ENCODE results near the gene FARSA.

The FARSA gene

DNA sequence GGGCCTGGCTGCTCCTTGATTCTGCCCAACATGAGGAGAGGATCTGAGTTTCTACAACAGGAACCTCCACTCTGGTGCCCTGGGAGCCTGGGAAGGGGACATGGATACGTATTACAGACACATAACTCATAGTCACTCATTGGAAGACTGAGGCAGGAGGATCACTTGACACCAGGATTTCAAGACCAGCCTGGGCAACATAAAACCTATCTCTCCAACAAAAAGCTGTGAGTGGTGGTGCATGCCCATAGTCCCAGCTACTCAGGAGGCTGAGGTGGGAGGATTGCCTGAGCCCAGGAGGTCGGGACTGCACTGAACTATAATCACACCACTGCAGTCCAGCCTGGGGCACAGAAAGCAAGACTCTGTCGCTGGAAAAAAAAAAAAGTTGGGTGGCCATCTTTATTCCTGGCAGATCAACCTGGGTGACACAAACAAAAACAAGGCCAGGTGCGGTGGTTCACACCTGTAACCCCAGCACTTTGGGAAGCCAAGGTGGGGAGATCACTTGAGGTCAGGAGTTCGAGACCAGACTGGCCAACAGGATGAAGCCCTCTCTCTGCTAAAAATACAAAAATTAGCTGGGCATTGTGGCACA lies 45.4 kb downstream of the FARSA start:
- no peak for DNase-seq

DNA sequence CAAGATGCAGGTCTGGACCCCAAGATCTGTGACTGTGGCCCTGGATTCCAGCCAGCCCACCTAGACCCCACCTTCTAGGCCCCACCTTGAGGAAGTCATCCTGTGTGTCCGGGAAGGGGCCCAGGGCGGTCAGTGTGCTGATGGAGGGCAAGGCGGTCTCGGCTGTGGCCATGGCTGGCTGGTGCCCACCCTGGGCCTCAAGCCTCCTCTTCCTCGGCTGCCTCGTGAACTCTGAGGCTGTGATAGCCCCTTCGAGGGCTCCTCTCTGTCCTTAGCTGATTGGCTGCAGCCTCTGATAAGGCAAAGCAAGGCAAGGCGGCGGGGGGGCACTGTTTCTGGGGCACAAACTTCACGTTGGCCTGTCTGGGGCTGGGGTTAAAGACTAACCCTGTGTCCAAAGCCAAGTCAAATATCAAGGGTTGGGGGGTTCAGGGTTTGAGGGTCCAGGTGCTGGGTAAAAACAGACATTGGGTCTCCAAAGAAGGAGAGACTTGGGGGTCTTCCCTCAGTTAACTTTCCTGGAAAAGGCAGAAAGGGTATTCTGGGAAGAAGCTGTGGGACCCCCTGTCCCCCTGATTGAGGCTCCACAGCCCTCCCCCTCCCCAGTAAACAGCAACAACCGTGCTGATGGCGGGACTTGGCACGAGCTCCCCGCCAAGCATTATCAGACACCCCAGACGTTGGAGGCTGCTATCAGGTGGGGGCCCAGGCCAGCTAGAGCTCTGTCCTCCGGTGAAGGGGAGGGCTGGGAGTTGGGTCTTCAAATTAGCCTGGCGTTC lies 46.4 kb downstream of the FARSA start, which contains the start of gene KLF1:
Gene KLF1, minus strand, starts transcription at position 233 of the 779 bp plus-strand sequence. Its CDS starts 61 bp downstream, at position 172.
- no peak for DNase-seq

DNA sequence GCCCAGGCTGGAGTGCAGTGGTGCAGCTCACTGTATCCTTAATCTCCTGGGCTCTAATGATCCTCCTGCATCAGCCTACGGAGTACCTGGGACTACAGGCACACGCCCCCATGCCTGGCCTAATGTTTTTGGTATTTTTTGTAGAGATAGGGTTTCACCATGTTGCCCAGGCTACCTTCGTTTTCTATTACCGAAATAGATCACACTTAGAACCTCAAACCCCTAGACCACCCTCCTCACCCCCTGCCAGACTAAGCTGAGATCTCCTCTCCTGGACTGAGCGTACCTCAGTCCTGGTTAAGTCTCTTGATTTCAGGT lies 46.9 kb downstream of the FARSA start:
- DNase-seq, result no peak

DNA sequence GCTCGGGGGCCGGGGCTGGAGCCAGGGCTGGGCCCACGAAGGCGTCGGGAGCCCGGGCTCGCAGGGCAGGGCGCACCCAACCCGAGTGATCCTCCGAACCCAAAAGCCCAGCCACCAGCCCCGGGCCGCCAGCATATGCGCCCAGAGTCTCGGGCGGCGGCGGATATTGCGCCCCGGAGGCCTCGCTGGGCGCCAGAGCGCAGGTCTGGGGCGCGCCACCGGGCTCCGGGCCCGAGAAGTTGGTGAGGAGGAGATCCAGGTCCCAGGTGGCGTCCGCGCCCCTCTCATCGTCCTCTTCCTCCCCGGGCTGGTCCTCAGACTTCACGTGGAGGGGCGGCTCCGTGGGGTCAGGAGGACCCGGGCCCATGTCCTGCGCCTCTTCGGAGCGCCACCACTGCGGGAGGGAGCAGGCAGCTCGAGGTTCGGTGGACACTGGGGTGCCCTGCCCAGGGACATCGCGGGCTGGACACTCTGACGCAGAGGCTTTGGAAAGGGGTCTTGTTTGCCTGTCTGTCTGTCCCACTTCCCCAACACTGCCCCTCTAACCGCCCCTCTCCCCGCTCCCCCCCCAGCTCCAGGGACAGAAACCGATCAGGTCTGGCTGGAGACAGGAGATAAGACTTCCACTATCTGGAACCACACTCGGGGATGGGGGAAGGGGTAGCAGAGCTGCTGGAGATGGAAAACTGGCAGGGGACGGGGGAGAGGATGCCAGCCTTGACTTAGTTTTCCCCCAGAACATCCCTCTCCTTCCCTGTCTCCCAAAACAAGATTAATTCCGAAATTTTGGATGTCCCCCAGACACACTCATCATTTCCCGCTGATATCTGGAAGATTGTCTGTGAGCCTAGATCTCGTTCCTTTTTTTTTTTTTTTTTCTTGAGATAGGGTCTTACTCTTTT lies 47.5 kb downstream of the FARSA start:
- DNase-seq, result no peak

DNA sequence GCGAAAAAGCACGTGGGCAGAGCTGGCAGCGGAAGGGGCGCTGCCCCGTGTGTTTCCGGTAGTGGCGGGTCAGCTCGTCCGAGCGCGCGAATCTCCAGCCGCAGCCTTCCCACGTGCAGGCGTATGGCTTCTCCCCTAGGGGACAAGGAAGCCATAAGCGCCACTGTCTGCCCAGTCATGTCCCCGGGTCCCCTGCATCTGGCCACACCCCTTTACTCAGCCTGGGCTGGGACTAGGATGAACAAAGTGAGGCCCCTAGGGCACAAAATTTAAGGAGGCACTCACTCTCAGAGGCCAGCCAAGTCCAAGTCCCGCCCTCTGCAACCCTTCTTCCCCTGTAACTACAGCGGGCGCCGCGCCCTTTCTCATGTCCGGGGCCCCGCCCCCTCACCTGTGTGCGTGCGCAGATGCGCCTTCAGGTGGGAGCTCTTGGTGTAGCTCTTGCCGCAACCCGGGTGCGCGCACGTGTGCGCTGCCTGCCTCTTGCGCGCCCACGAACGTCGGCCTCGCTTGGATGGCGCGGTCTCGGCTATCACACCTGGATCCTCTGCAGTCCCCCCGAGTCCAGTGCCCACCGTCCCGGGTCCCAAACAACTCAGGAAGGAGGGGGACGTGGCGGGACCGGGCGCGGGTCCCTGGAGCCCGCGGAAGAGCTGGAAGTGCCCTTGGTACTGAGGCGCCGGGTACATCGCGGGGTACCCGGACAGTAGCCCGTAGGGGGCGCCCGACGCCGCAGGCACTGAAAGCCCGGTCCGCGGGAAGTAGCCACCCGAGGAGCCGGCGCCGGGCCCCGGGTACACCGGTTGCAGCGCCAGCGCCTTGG lies 48.4 kb downstream of the FARSA start:
- DNase-seq, result peak; percentile 83 to 86

DNA sequence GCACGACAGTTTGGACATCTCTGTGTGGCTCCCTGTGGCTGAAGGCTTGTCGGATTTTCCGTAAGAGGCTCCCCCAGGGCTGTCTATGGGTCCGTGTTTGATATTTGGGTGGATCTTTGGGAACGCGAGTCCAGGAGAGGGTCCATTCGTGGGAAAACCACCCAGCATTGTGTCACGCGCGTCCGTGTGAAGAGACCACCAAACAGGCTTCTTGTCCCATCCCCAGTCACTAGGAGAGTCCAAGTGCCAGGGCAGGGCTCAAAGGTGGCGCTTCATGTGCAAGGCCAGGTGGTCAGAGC lies 48.9 kb downstream of the FARSA start:
- no peak for DNase-seq

DNA sequence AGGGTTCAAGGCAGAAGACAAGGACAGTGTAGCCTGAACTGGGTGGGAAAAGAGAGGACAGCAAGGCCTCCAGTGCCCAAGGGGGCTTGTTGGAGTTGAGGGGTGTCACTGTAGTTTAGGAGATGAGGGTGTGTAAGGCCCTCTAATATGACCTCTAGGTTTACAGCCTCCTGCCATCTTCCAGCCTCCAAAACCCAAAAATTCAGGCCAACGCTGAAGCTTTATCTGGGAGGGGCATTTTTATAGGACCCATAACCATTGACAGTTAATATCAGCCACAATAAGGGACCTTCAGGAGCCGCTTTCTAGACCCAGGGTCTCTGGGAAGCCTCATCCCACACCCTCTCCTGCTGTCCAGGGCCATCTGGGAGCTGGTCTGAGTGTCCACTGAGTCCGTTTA lies 49.3 kb downstream of the FARSA start:
- DNase-seq, result no peak

DNA sequence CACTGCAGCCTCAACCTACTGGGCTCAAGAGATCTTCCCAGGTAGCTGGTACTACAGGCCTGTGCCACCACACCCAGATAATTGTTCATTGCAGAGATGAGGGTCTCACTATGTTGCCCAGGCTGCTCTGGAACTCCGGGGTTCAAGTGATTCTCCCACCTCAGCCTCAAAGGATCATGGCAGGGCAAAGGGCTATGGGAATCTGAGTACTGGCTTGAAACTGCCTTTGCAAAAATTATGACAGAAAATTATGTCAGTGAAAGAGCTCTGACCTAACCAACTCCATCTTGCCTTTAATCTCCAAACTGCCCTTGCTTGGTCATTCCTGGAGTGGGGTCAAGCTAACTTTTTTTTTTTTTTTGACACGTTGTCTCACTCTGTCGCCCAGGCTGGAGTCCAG lies 50.9 kb downstream of the FARSA start:
- DNase-seq, result no peak

DNA sequence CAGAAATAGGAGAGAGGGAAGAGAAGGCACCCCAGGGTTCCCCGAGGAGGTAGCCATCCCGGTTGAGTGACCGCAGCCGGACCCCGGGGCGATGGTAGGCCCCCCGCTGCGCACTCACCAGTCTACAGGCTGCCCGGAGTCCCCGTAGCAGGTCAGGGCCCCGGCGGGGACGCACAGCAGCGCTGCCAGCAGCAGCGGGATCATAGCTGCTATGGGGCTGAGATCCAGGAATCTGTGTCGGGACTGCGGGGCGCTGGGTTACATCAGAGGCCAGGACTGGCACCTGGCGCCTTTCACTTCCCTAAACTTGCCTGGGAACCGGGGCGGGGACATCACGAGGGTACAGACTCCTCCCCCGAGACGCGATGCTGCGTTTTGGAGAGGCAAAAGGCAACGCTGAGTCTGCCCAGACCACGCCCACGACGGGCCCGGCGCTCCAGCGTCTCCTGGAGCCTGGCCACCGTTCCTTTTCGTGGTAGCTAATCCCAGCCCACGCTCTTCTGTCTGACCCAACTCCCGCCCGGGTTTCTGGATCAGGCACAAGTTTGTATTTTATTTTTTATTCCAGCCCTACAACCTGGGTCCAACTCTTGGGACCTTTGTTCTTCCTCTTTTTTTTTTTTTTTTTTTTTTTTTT lies 52.2 kb downstream of the FARSA start, which contains the start of gene DNASE2:
Gene DNASE2, minus strand, starts transcription at position 278 of the 637 bp plus-strand sequence. Its CDS starts 74 bp downstream, at position 204.
- DNase-seq, result peak; percentile 87 to 88

DNA sequence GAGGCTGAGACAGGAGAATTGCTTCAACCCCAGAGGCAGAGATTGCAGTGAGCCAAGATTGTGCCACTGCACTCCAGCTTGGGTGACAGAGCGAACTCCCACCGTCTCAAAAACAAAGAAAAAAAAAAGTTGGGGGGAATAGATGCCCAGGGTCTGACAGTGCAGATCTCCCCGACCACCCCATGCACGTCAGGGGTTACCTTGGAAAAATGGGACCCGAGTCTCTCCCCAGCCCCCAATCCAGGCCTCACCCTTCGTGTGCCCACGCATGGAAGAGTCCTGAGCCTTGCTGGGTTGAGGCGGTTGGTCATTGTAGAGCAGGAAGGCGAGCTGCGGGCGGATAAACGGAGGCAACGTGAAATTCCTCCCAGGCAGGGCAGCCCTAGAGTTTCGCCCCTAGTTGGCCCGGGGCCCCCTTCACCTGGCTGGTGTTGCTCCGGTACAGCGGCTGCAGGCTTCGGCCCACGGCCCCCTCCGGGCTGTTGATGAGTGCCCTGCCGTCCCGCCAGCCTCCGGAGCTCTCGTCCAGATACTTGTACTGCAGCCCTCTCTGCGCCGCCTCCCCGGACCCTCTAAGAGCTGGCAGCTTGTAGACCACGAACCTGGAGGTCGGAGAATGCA lies 52.9 kb downstream of the FARSA start:
- DNase-seq, result no peak

DNA sequence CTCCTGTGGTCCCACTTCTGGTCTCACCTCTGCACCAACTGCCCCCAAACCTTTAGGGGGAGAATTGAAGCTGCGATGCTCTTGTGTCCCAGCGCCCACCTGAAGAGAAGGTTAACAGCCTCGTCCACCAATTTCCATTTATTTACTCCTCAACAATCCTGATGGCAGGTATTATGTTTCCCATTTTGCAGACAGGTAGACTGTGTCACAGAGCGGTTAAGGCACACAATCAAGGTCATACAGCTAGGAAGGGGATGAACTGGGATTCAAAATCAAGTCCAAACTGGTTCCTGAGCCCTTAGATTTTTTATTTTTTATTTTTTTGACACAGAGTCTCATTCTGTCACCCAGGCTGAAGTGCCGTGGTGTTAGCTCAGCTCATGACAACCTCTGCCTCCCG lies 58.4 kb downstream of the FARSA start:
- no peak for DNase-seq

DNA sequence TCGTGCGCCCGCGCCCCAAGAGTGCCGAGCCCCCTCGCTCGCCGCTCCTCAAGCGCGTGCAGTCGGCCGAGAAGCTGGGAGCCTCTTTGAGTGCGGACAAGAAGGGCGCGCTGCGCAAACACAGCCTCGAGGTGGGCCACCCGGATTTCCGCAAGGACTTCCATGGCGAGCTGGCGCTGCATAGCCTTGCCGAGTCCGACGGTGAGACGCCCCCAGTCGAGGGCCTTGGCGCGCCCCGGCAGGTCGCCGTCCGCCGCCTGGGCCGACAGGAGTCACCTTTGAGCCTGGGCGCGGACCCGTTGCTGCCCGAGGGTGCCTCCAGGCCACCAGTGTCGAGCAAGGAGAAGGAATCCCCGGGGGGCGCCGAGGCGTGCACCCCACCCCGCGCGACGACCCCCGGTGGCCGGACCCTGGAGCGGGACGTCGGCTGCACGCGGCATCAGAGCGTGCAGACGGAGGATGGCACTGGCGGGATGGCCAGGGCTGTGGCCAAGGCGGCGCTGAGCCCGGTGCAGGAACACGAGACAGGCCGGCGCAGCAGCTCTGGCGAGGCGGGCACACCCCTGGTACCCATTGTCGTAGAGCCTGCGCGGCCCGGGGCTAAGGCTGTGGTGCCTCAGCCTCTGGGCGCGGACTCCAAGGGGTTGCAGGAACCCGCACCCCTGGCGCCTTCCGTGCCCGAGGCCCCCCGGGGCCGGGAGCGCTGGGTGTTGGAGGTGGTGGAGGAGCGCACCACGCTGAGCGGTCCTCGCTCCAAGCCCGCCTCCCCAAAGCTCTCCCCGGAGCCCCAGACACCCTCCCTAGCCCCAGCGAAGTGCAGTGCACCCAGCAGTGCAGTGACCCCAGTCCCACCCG lies 59.4 kb downstream of the FARSA start:
- DNase-seq, result no peak

DNA sequence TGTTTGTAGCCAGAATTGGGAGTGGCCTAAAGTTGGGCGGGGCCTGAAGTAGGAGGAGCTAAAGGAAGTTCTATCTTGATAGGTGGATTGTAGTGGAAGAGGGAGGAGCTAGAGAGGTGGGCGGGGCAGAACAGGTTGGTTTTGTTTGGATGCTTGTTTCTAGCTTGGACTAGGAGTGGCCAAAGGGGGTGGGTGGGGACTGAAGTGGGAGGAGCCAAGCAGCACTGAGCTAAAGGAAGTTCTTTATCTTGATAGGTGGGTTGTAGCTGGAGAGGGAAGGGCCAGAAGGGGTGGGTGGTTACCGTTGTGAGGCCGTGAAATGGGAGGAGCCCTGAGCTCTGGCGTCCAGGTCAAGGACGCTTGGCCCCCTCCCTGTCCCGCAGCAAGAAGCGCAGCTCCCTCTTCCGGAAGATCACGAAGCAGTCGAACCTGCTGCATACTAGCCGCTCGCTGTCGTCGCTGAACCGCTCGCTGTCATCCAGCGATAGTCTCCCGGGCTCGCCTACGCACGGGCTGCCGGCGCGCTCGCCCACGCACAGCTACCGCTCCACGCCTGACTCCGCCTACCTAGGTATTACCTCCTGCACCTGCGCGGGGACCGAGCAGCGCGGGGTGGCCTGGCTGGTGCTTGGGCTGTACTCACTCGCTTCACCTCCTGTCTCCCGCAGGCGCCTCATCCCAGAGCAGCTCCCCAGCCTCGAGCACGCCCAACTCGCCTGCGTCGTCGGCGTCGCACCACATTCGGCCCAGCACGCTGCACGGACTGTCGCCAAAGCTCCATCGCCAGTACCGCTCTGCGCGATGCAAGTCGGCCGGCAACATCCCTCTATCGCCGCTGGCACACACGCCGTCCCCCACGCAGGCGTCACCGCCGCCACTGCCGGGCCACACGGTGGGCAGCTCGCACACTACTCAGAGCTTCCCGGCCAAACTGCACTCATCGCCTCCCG lies 60.3 kb downstream of the FARSA start:
- DNase-seq, result no peak
